ENCODE measurements around the gene HIPK3.
A peak's percentile ranks its signal among the peaks of the same experiment; 100 is the strongest.
"Not testable (repeated sequence)": the region's sequence is repeated elsewhere in the genome, so short reads cannot be mapped to it uniquely, and the experiment has no call there.

Gene HIPK3

DNA sequence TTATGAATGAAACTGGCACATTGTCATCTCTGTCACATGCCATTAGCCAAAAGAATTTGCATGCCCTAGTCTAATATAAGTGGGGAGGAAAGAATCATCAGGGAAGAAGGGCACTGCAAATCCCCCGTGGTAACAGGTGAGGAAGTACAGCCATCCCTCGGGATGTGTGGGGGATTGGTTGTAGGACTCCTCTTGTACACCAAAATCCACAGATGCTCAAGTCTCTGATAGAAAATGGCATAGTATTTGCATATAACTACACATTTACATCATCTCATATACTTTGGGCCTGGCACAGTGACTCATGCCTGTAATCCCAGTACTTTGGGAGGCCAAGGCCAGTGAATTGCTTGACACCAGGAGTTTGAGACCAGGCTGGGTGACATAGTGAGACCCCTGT is 109.7 kb downstream of the HIPK3 start:
- no peak for DNase-seq

DNA sequence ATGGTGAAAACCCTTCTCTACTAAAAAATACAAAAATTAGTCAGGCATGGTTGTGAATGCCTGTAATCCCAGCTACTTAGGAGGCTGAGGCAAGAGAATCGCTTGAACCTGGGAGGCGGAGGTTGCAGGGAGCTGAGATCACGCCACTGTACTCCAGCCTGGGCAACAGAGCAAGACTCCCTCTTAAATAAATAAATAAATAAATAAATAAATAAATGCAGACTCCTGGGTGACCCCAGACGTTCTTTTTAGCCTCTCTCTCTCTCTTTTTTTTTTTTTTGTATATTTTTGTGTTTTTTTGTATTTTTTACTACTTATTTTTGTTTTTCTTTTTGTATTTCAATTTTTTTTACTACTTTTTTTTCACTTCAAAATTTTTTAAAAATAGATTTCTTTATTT is 111.3 kb downstream of the HIPK3 start:
- not testable (repeated sequence) for DNase-seq

DNA sequence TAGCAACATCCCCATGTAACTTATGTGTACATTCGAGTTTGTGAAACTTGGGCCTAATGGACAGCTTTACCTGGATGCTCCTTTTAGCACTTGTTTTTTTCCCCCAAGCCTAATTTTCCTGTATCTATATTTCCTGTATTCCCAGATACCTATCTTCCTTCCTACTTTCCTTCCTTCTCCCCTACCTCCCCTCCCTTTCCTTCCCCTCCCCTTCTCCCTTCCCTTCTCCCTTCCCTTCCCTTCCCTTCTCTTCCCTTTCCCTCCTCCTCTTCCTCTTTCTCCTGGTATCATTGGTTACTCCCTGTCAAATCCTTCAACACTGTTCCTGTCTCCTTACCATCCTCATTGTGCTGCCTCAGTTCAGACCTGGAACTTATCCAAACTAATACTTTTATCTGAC is 111.8 kb downstream of the HIPK3 start:
- DNase-seq, result no peak

DNA sequence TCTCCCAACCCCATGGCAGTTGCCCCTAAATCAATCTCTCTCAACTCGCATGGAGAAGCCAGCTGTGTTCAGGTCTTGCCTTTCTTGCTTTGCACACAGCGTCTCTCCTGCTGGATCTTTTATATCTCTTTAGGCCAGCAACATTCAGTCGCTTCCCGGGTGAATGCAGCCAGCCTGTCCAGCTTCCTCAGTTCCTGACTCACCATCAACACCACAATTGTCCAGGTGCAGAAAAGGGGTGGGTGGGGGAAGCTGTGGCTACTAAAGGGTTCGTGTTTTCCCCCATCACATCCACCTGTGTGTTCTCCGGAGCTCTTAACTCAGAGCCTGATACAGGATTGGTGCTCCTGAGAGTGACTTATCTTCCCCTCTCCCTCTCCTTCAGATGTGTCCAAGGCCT is 116.5 kb downstream of the HIPK3 start:
- DNase-seq, result no peak

DNA sequence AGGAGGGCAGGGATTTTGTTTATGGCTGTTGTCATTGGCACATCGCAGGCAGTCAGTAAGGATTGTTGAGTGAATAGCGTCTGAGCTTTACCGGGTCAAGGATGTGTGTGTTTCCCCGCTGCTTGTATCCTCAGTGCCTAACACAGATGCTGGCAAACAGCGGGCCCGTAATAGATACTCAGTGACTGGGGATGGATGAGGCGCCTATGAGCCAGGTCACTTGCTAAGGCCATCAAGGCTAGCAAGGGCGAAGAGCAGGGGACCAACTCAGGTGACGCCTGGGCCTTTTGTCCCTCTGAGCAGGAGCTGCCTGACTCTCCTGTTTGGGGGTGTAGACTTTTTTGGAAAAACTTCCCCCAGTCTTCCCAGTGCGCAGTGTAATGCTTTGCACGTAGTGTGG is 118.1 kb downstream of the HIPK3 start:
- DNase-seq, result no peak

DNA sequence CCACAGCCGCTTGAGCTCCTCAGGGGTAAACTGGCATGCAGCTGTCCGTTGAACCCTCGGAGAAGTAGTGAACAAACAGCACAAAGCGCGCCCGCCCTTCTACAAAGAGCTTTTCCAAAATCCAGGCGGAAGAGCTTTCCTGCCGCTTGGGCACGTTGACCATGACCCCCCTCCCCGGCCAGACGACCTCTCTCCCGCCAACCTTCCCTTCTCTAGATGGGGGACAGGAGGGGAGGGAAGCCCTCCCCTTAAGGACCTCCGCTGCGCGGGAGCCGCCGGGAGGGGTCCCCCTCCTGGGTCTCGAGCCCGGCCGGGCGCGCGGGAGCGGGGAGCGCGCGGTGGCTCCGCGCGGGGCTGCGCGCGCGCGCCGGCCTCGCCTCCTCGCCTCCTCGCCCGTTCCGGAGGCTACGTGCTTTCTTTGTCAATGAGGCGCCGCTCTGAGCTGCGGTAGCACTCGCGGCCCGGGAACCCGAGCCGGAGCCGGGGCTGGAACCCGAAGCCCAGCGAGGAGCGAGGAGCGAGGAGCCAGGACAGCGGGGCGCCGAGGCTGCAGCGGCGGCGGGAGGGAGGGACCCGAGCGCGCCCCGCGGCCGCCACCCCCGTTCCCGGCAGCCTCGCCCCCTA is 118.6 kb downstream of the HIPK3 start, which contains the start of gene KIAA1549L:
KIAA1549L (plus strand) TSS at position 421 of the 624 bp plus-strand sequence.
- peak; percentile 49 for DNase-seq

DNA sequence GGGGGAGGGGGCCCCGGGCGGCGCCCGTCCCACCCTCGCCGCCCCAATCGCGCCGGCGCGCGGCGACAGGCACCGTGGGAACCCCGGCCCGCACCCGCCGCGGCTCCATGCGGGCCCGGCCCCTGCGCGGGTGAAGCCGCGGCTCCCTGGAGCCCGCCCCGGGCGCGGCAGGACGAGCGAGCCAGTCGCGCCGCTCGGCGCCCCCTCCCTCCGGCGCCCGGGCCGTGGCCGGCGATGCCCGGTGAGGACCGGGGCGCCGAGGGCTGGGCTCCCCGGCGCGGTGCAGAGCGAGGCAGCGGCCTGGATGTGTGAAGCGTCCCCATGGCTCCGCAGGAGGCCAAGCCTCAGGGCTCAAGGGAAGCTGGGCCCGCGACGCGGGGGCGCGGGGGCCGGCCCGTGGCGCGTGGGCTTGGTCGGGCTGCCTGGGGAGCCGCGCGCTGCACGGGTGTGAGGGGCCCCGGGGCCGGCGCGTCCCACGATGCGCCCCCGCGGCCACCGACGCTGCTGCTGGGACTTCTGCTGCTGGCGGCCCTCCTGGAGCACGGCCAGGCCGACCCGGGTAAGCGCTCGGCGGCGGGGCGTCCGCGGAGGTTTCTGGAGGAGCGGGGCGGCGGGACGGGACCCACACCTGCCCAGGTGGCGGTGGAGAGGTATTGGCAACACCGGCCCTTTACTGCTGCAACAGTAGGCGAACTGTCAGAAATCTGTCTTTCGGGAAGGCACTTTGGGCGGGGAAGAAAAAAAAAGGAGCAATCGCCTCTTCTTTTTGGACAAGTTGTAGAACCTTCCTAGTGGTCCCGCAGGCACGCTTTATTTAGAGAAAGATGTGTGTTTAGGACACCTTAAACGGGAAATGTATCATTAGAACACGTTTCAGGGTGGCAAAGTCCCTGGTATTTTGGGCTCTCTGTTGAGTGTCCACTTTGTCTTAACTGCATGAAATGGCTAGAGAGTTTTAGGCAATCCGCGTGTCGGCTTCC is 119.4 kb downstream of the HIPK3 start:
- DNase-seq, result peak; percentile 30

DNA sequence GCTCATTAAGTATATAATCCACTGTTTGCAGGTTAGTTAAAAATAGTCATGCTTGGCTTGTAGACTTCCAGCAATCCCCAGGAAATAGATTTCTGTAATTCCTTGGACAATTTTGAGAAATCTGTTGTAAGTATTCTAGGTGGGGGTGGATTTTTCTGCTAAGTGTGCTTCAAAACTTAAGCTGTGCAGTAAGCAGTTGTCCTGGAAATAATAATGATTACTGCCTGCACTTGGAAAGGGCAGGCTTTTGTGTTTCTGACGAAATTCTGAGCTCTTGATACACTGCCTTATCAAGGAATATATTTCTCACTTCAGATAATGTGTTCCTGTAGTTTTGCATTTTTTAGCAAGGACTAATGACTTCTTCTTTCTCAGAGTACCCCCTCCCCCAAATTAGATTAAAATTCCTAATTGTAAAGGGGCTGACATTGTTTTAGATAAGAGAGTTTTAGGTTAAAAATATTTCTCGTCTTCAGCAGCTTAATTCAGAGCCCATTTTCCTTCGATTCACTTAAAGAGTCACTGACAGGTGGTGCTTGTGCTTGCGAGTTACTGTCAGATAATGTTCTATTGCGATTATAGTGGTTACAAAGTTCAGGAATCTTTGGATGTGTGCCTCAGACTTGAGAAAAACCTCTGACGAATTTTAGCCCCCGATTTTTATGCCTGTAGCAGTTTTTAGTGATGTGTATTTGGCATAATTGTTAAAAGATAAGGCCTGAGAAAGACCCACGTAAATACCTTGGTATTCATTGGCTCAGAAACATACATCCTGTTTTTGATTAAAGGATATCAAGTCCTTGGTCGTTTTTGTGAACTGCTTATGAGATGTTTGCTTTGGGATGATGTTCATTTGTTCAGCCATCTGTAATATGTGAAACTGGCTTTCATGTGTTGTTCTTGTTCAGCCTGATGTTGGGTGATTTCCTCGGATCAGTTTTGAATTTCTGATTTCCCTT is 120.5 kb downstream of the HIPK3 start:
- DNase-seq, result peak; percentile 48

DNA sequence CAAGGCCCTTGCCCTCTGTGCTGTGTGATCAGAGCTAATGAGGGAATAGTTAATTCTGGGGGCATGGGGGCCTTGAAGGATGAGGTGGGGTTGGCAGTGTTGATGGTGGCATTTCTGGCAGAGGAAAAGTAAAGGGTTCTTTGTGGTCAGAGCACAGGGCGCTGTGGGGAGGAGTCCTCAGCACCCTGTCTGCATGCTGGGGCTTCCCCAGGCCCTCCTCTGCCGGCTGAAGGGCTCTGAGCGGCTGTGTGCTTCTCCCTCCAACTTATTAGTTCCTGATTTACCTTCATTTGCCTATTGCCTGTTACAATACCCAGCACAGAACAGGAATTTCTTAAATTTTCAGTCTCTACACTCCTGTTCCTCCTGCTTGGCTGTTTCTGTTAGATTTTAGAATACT is 122.8 kb downstream of the HIPK3 start:
- DNase-seq, result no peak

DNA sequence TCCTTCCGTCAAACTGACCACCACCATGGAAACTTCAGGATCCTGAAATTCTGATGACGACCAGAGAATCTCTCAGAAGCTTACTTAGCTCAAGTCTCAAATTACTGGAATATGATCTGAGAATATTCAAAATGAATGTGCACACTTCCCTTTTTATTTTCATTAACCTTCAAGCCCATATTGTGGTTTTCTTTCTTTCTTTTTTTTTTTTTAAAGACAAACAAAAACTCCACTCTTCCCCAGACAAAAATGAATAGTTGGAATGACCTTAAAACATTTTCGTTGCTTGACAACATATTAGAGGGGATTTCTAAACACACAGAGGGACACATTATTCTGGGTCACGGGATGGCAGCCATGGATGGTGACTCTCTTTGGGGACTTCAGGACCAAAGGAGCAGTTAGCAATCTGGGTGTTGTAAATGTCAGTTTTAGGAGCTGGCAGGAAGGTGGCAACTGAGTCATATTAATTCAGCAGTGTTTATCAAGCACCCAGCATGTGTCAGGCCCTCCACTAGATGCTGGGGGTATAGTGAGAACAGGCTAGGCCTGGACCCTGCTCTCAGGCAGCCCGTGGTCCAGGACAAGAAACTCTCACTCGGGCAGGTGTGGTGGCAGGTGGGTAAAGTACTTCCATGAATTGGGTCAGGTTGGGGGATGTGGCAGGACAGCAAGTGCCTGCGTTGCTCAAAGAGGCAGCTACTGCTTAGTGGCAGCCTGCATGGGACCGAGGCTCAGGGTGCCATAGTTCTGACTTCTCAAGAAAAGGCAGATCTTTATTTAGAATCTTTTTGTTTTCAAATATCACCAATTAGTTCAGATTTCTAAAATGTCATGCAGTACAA is 126.1 kb downstream of the HIPK3 start:
- no peak for DNase-seq

DNA sequence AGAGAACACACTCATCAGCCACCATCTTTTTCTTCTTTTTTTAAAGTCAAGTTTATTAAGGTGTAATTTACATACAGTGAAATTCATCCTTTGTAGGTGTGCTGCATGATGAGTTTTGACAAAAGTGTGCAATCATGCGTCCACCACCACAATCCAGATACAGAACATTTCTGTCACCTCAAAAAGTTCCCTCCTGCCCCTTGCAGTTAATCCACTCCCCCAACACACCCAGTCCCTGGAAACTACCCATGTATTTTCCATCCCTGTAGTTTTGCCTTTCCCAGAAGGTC is 126.7 kb downstream of the HIPK3 start:
- DNase-seq, result no peak

DNA sequence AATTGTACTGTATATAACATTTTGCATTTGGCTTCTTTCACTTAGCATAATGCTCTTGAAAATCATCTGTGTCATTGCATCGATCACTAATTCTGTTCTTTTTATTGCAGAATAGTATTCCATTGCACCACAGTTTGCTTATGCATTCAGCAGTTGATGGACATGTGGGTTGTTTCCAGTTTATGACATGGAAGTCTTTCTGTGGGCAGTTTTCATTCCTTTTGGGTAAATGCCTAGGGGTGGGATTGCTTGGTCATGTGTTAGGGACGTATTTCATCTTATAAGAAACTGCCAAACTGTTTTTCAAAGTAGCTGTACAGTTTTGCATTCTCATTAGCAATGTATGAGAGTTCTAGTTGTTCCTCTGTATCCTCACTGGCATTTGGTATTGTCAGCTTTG is 127.0 kb downstream of the HIPK3 start:
- no peak for DNase-seq

DNA sequence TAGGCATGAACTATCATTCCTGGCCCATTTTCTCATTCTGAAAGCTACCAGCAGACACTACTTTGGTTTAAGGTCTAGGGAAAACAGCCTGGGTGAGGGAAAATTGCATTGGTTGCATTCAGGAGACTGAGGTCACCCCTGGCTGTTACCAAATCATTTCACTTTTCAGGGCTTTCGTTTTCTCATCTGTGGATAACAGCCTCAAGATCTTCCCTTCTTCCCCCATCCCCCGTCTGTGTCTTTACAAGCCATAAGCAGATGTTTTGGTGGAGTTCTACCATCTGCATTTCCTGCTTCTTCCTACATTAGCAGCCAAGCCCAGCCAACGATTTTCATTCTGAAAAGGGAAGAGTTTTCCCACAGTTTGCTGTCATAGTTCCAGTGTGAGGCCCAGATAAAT is 130.4 kb downstream of the HIPK3 start:
- peak; percentile 43 for DNase-seq

DNA sequence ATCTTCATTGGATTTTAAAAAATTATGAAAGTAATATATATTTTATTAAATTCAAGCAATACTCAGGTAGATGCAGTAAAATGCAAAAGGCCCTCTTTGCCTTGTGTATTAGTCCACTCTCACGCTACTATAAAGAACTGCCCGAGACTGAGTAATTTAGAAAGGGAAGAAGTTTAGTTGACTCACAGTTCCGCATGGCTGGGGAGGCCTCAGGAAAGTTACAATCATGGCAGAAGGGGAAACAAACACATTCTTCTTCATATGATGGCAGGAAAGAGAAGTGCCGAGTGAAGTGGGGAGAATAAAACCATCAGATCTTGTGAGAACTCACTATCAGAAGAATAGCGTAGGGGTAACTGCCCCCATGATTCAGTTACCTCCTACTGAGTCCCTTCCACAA is 130.8 kb downstream of the HIPK3 start:
- DNase-seq, result no peak

DNA sequence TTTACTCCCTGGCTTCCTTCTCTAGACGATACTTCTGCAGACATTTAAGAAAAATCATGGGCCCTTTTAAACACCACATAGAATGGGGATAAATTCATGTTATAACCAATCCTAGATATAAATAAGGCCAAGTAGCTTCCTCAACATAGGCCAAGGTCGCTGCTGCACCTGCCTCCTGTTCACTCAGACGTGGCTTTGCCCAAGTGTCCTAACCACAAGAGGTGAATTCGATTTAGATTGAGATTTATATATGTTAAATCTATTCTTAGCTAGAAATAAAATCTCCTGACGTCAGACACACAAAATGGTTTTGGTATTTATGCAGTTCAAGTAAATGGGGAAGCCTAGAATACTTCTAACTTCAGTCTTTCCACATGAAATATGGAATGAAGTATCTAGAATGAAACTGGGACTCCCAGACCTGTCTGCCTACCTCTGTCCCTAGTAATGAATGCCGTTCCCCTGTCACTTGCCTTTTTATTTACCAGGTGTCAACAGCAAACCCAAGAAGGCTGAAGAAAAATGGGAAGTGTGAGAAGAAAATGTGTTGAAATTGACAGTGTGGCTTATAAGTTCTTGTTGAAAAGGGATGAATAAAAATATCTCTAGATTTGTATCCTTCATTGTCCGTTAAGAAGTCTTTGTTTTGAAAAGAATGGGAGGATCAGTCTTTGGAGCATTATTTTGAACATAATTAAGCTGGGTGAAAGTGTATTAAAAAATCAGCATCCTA is 131.8 kb downstream of the HIPK3 start:
- no peak for DNase-seq

DNA sequence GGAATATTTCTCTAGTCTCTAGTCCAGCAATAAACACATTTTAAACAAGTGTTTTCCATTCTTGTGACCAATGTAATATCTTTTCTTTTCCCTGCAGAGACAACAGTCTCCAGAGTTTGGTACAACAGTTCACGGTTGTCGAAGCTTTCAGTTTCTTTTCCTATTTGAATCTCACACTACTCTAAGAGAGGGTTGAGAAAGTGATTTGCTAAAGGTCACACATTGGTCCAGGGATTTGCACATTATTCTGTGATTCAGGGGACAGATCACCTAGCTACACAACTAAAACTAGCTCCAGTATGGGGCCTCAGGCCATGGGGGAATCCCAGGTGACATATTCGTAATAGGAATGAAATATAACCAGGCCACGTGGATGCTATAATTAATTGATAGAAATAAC is 132.5 kb downstream of the HIPK3 start:
- DNase-seq, result no peak

DNA sequence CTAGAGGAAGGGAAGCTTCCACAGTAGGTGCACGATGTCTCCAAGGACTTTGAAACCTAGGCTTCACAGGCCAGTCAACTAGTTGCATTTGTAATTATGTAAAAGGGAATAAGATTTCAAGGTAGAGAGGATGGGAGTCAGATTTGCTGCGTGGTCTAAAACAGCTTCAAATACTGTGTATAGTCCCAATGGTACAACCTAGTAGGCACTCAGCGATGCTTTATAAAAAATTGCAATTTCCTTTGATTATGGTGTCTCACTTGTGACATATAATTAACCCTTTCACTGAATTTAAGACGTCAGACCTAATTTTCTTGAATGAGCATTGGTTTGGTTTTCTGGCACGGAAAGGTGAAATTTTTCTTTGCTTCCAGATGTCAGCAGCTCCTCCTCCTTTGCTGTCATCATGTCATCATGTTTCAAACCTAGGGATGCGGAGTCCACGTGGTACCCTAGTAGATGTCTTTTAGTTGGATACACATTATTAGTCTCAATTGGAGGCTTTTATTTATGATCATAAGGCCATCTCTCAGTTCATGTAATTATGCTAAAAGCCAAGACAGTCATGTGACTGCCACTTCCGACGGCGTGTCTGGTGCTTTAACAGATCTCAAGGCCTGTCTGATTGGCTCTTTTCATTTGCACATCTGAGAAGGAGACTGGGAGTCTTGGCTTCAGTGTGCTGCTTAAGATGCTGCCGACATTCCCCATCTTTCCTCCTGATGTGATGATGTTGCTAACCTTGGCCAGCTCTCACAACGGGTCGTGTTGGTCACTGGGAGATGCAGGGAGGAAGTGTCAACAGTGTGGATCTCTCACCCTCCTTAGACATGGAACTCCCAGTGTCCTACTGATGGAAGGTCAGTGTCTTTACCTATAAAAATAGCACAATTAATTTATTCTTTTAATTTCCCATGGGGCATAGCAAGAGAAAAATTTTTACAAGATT is 134.0 kb downstream of the HIPK3 start:
- no peak for DNase-seq

DNA sequence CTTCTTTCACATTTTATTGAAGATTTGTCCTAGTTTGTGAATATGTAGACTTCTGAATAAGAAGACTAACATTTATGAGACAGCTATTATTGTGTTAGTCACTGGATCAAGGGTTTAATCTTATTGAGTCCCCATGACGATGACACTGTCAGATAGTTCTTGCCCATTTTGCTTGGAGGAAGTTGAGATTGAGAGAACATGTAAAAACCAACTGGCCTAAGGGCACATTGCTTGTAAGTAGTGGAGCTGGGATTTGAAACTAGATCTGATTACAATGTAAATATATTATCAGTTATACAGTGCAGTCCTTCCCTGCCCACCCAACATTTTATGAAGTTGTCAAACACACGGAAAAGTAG is 134.7 kb downstream of the HIPK3 start:
- DNase-seq, result no peak

DNA sequence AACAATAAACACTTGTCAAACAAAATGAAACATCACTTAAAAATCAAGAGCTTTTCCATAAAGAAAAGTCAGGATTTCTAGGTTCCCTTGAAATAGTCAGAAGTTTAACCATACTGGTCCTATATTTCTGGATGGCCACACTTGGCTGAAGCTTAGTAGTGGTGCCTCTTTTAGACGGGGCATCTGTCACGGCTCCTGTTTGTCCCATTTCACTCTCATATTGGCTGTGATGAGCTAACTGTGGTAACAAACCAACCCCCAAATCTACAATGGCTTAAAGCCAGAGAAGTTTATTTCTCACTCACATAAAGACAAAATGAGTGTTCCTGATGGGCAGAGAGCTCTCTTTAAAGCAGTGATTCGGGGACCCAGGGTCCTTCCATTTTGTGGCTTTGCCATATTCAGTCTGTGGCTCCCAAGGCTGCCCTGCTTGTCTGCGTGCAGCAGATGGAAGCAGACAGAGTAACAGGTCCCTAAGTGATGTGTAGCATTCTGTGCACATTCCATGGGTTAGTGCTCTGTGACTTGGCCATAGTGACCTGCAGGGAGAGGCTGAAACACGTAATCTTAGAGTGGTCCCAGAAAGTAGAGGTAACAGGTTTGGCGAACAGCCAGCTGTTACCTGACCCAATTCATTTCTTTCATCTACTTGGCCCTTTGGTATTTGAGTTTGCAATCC is 137.4 kb downstream of the HIPK3 start:
- no peak for DNase-seq

DNA sequence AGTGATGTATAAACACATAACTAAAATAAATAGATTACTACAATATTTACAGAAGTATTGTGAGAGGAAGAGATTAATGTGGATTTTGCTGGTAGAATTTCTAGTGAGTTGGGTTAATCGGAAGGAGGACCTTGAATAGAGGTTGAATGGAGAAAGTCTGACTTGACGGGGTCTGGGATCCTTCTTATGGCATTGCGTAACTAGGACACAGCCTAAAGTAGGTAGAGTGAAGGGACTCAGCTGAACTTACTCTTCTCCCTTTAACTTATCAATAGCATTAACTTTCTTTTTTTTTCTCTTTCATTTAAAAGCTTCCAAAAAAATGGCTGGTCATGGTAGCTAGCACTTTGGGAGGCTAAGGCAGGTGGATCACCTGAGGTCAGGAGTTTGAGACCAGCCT is 139.2 kb downstream of the HIPK3 start:
- no peak for DNase-seq

All from fibroblast of skin of abdomen (primary cell).